HCT116 (cell line): ENCODE measurements around the gene BDH1.

ENCODE experiments used
- CTCF ChIP-seq, 3 experiments: fragments of 200-600 bp in 1 of 3; sonication (generic) in 1 of 3; IDR thresholded peaks in 2 of 3; conservative IDR thresholded peaks in 1 of 3; 2 replicates each; pipeline ENCODE4 v1.5.1; 2012 to 2017; ENCODE audit warnings: low read depth in 2 of 3, low read length in 2 of 3, antibody characterized with exemption in 1 of 3, borderline replicate concordance in 1 of 3, control low read depth in 1 of 3, mild to moderate bottlenecking in 1 of 3, mixed read lengths in 1 of 3, mixed run types in 1 of 3, moderate library complexity in 1 of 3; ENCODE audit not compliant: insufficient read depth in 1 of 3
- EGR1 ChIP-seq: IDR thresholded peaks from 2 replicates; pipeline ENCODE4 v1.6.1; 2012; ENCODE audit warnings: low read depth
- EZH2 ChIP-seq: fragments of 200-600 bp; sonication (generic); IDR thresholded peaks from 2 replicates; pipeline ENCODE4 v1.6.1; 2017; ENCODE audit warnings: antibody characterized with exemption, mixed run types
- EZH2phosphoT487 ChIP-seq: fragments of 200-600 bp; IDR thresholded peaks from 2 replicates; pipeline ENCODE4 v1.6.1; 2018; ENCODE audit warnings: antibody characterized with exemption, borderline replicate concordance
- POLR2A ChIP-seq: IDR thresholded peaks from 2 replicates; pipeline ENCODE4 v1.7.0; 2011; ENCODE audit warnings: borderline replicate concordance; ENCODE audit not compliant: insufficient read depth, insufficient read length; ENCODE audit errors: extremely low read depth
- POLR2AphosphoS5 ChIP-seq: IDR thresholded peaks from 2 replicates; pipeline ENCODE4 v1.6.1; 2011; ENCODE audit warnings: mild to moderate bottlenecking, low read depth, low read length, moderate library complexity
- ZFX ChIP-seq: fragments of 450-650 bp; IDR thresholded peaks from 2 replicates; pipeline ENCODE4 v1.6.1; 2017
- TF ChIP-seq, protein P1 (sequence below): IDR thresholded peaks from 2 replicates; pipeline ENCODE4 v1.6.1; 2012
- TF ChIP-seq, protein P2 (sequence below): IDR thresholded peaks from 2 replicates; pipeline ENCODE4 v1.6.1; 2012; ENCODE audit warnings: low read depth

DNA sequence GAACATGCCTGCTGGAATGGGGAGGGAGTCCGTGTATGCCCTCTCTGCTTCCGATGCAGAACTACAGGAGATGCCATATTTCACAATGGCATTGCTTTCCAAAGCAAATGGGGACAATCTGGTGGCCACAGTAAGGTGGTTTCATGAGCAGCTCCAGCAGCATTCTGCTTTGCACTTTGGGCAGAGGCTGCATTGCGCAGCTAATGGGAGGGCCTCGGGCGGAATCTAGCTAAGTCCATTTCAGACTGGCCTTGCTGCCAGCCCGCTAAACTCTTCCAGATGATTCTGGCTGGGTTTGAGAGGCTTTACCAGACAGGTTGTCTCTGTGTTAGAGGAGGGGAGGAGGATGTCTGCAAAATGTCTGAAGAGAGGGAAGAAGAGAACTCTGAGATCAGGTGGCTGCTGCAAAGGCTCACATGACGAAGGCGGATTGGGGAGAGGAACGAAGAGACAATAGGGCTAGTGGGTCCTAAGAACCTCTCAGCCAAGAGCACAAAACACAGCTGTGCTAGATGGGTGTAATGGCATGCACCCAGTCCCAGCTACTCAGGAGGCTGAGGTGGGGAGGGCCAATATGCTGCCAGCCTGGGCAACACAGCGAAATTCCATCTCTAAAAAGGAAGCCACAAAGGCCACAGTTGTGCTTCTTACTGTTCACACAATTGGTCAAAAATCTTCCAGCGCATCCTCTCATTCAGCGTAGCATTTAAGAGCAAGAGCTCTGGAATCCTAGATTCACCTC is 63.7 kb downstream of the BDH1 start:
- TF ChIP-seq, protein P1, sequence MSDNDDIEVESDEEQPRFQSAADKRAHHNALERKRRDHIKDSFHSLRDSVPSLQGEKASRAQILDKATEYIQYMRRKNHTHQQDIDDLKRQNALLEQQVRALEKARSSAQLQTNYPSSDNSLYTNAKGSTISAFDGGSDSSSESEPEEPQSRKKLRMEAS, result no peak
- TF ChIP-seq CTCF (IDR thresholded peaks at IDR 0.05 in 2 of 3, conservative IDR thresholded peaks at IDR 0.05 in 1 of 3; ENCODE audit: borderline replicate concordance in 1 of 3, insufficient read depth in 1 of 3, low read depth in 2 of 3, low read length in 2 of 3) (no peak), EZH2phosphoT487 (no peak), EZH2 (no peak), ZFX (no peak), POLR2AphosphoS5 (no peak), EGR1 (no peak), POLR2A (no peak)
- TF ChIP-seq, protein P2, sequence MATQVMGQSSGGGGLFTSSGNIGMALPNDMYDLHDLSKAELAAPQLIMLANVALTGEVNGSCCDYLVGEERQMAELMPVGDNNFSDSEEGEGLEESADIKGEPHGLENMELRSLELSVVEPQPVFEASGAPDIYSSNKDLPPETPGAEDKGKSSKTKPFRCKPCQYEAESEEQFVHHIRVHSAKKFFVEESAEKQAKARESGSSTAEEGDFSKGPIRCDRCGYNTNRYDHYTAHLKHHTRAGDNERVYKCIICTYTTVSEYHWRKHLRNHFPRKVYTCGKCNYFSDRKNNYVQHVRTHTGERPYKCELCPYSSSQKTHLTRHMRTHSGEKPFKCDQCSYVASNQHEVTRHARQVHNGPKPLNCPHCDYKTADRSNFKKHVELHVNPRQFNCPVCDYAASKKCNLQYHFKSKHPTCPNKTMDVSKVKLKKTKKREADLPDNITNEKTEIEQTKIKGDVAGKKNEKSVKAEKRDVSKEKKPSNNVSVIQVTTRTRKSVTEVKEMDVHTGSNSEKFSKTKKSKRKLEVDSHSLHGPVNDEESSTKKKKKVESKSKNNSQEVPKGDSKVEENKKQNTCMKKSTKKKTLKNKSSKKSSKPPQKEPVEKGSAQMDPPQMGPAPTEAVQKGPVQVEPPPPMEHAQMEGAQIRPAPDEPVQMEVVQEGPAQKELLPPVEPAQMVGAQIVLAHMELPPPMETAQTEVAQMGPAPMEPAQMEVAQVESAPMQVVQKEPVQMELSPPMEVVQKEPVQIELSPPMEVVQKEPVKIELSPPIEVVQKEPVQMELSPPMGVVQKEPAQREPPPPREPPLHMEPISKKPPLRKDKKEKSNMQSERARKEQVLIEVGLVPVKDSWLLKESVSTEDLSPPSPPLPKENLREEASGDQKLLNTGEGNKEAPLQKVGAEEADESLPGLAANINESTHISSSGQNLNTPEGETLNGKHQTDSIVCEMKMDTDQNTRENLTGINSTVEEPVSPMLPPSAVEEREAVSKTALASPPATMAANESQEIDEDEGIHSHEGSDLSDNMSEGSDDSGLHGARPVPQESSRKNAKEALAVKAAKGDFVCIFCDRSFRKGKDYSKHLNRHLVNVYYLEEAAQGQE, result no peak
